Activated naive CD4-positive, alpha-beta T cell treated with anti-CD3 and anti-CD28 coated beads for 36 hours (primary cell): ENCODE measurements around the gene SLC44A4. TPM values are rescaled to one million over a fixed set of nuclear protein-coding genes. Genes with fewer than 3 reads are reported as not detected.
A peak's percentile ranks its signal among the peaks of the same experiment; 100 is the strongest.

Source experiments
- CTCF ChIA-PET: fragments of 350-600 bp; sonication (Branson Sonifier 250); formaldehyde crosslinking; loops from one replicate; lab custom pipeline; 2021; ENCODE audit warnings: antibody characterized with exemption; lab: Charles Lee
- DNase-seq: peaks from one replicate; pipeline ENCODE4 v3.0.0-alpha.2; 2020
- H3K27ac Mint-ChIP-seq: one replicate; pipeline ENCODE4 v1.8.0; 2021; ENCODE audit warnings: mild to moderate bottlenecking, mixed read lengths
- H3K27me3 Mint-ChIP-seq: one replicate; pipeline ENCODE4 v1.8.0; 2021; ENCODE audit warnings: low read depth, mixed read lengths
- H3K36me3 Mint-ChIP-seq: one replicate; pipeline ENCODE4 v1.8.0; 2021; ENCODE audit warnings: low read depth, mixed read lengths
- H3K4me1 Mint-ChIP-seq: one replicate; pipeline ENCODE4 v1.8.0; 2021; ENCODE audit warnings: low read depth, mixed read lengths
- H3K4me3 Mint-ChIP-seq: one replicate; pipeline ENCODE4 v1.8.0; 2021; ENCODE audit warnings: mild to moderate bottlenecking, moderate library complexity, mixed read lengths
- H3K9me3 Mint-ChIP-seq: one replicate; pipeline ENCODE4 v1.8.0; 2021; ENCODE audit warnings: mixed read lengths
- intact Hi-C: fragments of 100-400 bp; cut with micrococcal nuclease; formaldehyde crosslinking; loops from one replicate; pipeline ENCODE4 v1.15.1; 2023
- total RNA-seq, 2 experiments: library from RNA; stranded (reverse); gene quantifications; one replicate each; pipeline ENCODE4 v1.2.3, GENCODE V29; 2021

The SLC44A4 gene
- total RNA-seq, result under 1 TPM in 1 of 2 experiments, not detected in 1; 0.10 TPM

- Mint-ChIP-seq H3K4me1 (no peaks in the 10 kb centered on the region), H3K27me3 (no peaks in the 10 kb centered on the region), H3K36me3 (peaks cover 12% of the 10 kb centered on the region), H3K27ac (no peak within 1 kb of the TSS), H3K4me3 (no peak within 1 kb of the TSS), H3K9me3 (no peaks in the 10 kb centered on the region)
- intact Hi-C loops, result no loop called here
- no peak for DNase-seq
- CTCF ChIA-PET, result no interaction called here
Measured at GRCh38 chr6:31878726-31879125, at the start of gene SLC44A4. SLC44A4 (minus strand) TSS chr6:31878997; CDS start chr6:31878980, 17 bp downstream.

GRCh38 chr6:31928672-31928939 lies 49.8 kb upstream of the SLC44A4 start:
- CTCF ChIA-PET, result interaction anchor here (0.6 kb wide), 1 partner anchor 12 kb away, joined by 4 read pairs; no protein-coding TSS in a partner anchor

GRCh38 chr6:31927863-31928671 lies 49.3 kb upstream of the SLC44A4 start:
- Mint-ChIP-seq H3K27ac (no peak overlapping the region), H3K36me3 (no peaks in the 10 kb centered on the region), H3K4me3 (no peak overlapping the region), H3K27me3 (no peaks in the 10 kb centered on the region), H3K4me1 (no peaks in the 10 kb centered on the region), H3K9me3 (no peaks in the 10 kb centered on the region)
- CTCF ChIA-PET, result interaction anchor here (0.6 kb wide), 1 partner anchor 12 kb away, joined by 4 read pairs; no protein-coding TSS in a partner anchor
- DNase-seq, result no peak
- intact Hi-C loops, result no loop called here

More at GRCh38 chr6:31928672-31928939, 49.8 kb upstream of the SLC44A4 start:
- H3K4me1 Mint-ChIP-seq, result no peaks in the 10 kb centered on the region
- H3K9me3 Mint-ChIP-seq, result no peaks in the 10 kb centered on the region
- no peak for DNase-seq
- H3K27ac Mint-ChIP-seq, result no peak overlapping the region
- no peaks in the 10 kb centered on the region for H3K36me3 Mint-ChIP-seq
- intact Hi-C loops, result no loop called here
- H3K4me3 Mint-ChIP-seq, result no peak overlapping the region
- no peaks in the 10 kb centered on the region for H3K27me3 Mint-ChIP-seq

GRCh38 chr6:31927242-31927862 lies 48.6 kb upstream of the SLC44A4 start, which contains the start of gene C2:
C2 (plus strand) TSS chr6:31927717; CDS start chr6:31927753, 36 bp downstream.
- intact Hi-C loops, result no loop called here
- CTCF ChIA-PET, result no interaction called here
- H3K27me3 Mint-ChIP-seq, result no peaks in the 10 kb centered on the region
- H3K27ac Mint-ChIP-seq, result no peak within 1 kb of the TSS
- no peak for DNase-seq
- no peaks in the 10 kb centered on the region for H3K36me3 Mint-ChIP-seq
- no peaks in the 10 kb centered on the region for H3K9me3 Mint-ChIP-seq
- H3K4me1 Mint-ChIP-seq, result no peaks in the 10 kb centered on the region
- H3K4me3 Mint-ChIP-seq, result no peak within 1 kb of the TSS

GRCh38 chr6:31922942-31923341 lies 44.1 kb upstream of the SLC44A4 start:
- Mint-ChIP-seq H3K4me3 (no peak overlapping the region), H3K9me3 (no peaks in the 10 kb centered on the region), H3K4me1 (no peaks in the 10 kb centered on the region), H3K36me3 (no peaks in the 10 kb centered on the region), H3K27ac (no peak overlapping the region), H3K27me3 (no peaks in the 10 kb centered on the region)
- peak; percentile 71 for DNase-seq
- intact Hi-C loops, result no loop called here
- CTCF ChIA-PET, result interaction anchor here (0.7 to 1.7 kb wide), 3 partner anchors 24 to 242 kb away, joined by 3 to 4 read pairs (median 3); partner anchors contain the start of gene LY6G5C

- no peak for DNase-seq
- Mint-ChIP-seq H3K36me3 (no peaks in the 10 kb centered on the region), H3K4me3 (no peak overlapping the region), H3K9me3 (no peaks in the 10 kb centered on the region), H3K27ac (no peak overlapping the region), H3K27me3 (no peaks in the 10 kb centered on the region), H3K4me1 (no peaks in the 10 kb centered on the region)
- CTCF ChIA-PET, result interaction anchor here (1.1 kb wide), 1 partner anchor 32 kb away, joined by 3 read pairs; no protein-coding TSS in a partner anchor
- intact Hi-C loops, result no loop called here
Measured at GRCh38 chr6:31920811-31921210, 42.0 kb upstream of the SLC44A4 start.

GRCh38 chr6:31919624-31920303 lies 41.0 kb upstream of the SLC44A4 start:
- Mint-ChIP-seq H3K36me3 (no peaks in the 10 kb centered on the region), H3K9me3 (no peaks in the 10 kb centered on the region), H3K4me3 (no peak overlapping the region), H3K27ac (no peak overlapping the region), H3K27me3 (no peaks in the 10 kb centered on the region), H3K4me1 (no peaks in the 10 kb centered on the region)
- CTCF ChIA-PET, result interaction anchor here (0.5 to 1.1 kb wide), 2 partner anchors 33 to 133 kb away, joined by 3 read pairs; no protein-coding TSS in a partner anchor
- intact Hi-C loops, result no loop called here
- DNase-seq, result no peak

- H3K27me3 Mint-ChIP-seq, result no peaks in the 10 kb centered on the region
- intact Hi-C loops, result no loop called here
- no peak for DNase-seq
- no peaks in the 10 kb centered on the region for H3K4me1 Mint-ChIP-seq
- H3K27ac Mint-ChIP-seq, result no peak overlapping the region
- no peaks in the 10 kb centered on the region for H3K9me3 Mint-ChIP-seq
- no peaks in the 10 kb centered on the region for H3K36me3 Mint-ChIP-seq
- no peak overlapping the region for H3K4me3 Mint-ChIP-seq
- CTCF ChIA-PET, result interaction anchor here (0.6 kb wide), 1 partner anchor 33 kb away, joined by 3 read pairs; no protein-coding TSS in a partner anchor
Measured at GRCh38 chr6:31918069-31918720, 39.4 kb upstream of the SLC44A4 start.

GRCh38 chr6:31915756-31916155 lies 37.0 kb upstream of the SLC44A4 start:
- CTCF ChIA-PET, result interaction anchor here (0.6 kb wide), 1 partner anchor 59 kb away, joined by 3 read pairs; no protein-coding TSS in a partner anchor
- Mint-ChIP-seq H3K4me3 (no peak overlapping the region), H3K9me3 (no peaks in the 10 kb centered on the region), H3K4me1 (peaks cover 10% of the 10 kb centered on the region), H3K27me3 (peaks cover 5% of the 10 kb centered on the region), H3K27ac (no peak overlapping the region), H3K36me3 (no peaks in the 10 kb centered on the region)
- intact Hi-C loops, result no loop called here
- no peak for DNase-seq

- Mint-ChIP-seq H3K4me1 (peaks cover 12% of the 10 kb centered on the region), H3K27ac (no peak overlapping the region)
- CTCF ChIA-PET, result no interaction called here
Measured at GRCh38 chr6:31915351-31915750, 36.6 kb upstream of the SLC44A4 start.

GRCh38 chr6:31911826-31912585 lies 33.2 kb upstream of the SLC44A4 start:
- Mint-ChIP-seq H3K27me3 (peaks cover 5% of the 10 kb centered on the region), H3K4me3 (no peak overlapping the region), H3K4me1 (peaks cover 15% of the 10 kb centered on the region), H3K9me3 (no peaks in the 10 kb centered on the region), H3K36me3 (no peaks in the 10 kb centered on the region), H3K27ac (no peak overlapping the region)
- DNase-seq, result no peak
- CTCF ChIA-PET, result interaction anchor here (1.0 kb wide), 1 partner anchor 40 kb away, joined by 3 read pairs; no protein-coding TSS in a partner anchor
- intact Hi-C loops, result no loop called here

More at GRCh38 chr6:31915351-31915750, 36.6 kb upstream of the SLC44A4 start:
- Mint-ChIP-seq H3K27me3 (peaks cover 5% of the 10 kb centered on the region), H3K36me3 (no peaks in the 10 kb centered on the region), H3K9me3 (no peaks in the 10 kb centered on the region), H3K4me3 (no peak overlapping the region)
- intact Hi-C loops, result no loop called here
- no peak for DNase-seq
